ENCODE data around the gene AP4E1.

The AP4E1 gene

DNA sequence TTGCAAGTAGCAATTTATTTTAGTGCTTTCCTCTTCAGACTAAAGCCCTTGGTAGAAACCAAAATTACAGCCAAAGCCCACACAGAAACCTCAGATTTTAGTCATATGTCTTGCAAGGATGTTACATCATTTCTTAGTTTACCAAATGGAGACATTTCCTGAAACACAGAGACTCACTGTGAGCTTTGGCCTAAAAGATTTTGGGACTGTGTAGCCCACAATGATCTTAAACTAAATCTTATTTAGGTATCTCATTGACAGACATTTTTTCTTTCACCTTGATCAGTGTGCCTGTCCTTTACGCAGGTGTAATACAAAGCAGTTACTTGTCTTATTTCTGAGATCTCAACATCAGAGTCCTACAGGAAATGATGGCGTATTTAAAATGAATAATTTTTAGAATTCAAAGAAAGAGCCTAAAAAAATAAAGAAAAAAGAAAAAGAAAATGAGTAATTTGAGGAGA lies 27.8 kb upstream of the AP4E1 start:
- H3K4me3 ChIP-seq (replicated peaks; ENCODE audit: low read depth, low read length), result no peak overlapping the region
- no peak for TF ChIP-seq CTCF (IDR thresholded peaks at IDR 0.05; ENCODE audit: low read length, missing control alignments)
- peak; percentile 72 for DNase-seq (ENCODE audit: low read depth)

GRCh38 chr15:50881121-50882048 lies 27.1 kb upstream of the AP4E1 start:
- no peak overlapping the region for H3K4me3 ChIP-seq (replicated peaks; ENCODE audit: low read depth, low read length)
- TF ChIP-seq CTCF (IDR thresholded peaks at IDR 0.05; ENCODE audit: low read length, missing control alignments), result no peak
- no peak for DNase-seq (ENCODE audit: low read depth)

DNA sequence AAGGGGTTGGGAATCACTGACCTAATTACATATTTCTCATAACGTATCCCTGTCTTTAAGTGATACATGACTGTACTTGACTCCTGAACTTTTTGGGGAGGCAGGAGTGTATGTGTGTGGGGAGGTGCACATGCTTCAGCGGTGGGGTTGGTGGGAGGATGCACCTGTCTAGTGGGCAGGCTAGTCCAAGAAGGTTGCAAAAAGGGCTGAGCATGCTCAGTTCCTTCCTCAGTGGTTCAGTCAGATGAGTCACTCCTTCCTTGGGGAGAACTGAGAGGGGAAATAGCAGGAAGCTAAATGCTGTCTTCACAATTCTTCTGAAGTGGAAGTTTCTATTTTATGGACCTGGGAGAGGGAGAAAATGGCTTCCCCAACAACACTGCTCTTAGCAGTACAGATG lies 24.6 kb upstream of the AP4E1 start:
- no peak overlapping the region for H3K4me3 ChIP-seq (replicated peaks; ENCODE audit: low read depth, low read length)
- DNase-seq (ENCODE audit: low read depth), result peak; percentile 65
- TF ChIP-seq CTCF (IDR thresholded peaks at IDR 0.05; ENCODE audit: low read length, missing control alignments), result no peak

DNA sequence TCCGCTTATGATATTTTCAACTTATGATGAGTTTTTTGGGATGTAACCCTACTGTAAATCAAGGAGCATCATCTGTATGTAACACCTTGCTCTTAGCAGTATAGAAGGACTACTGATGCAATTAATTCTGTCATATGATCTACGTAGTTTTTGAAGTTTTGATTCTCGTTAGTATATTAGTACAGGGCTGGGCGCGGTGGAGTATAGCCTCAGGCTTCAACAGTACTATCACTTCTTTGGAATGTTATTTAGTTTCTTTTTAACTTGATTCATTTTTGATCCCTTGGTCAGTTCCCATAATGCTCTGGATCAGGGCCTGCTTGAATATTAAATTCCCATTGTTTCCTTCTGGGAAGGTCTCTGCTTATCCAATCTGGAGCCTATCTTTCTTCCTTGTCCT lies 23.9 kb upstream of the AP4E1 start:
- TF ChIP-seq CTCF (IDR thresholded peaks at IDR 0.05; ENCODE audit: low read length, missing control alignments), result no peak
- DNase-seq (ENCODE audit: low read depth), result no peak
- H3K4me3 ChIP-seq (replicated peaks; ENCODE audit: low read depth, low read length), result no peak overlapping the region

GRCh38 chr15:50886139-50886467 lies 22.4 kb upstream of the AP4E1 start:
- TF ChIP-seq CTCF (IDR thresholded peaks at IDR 0.05; ENCODE audit: low read length, missing control alignments), result no peak
- H3K4me3 ChIP-seq (replicated peaks; ENCODE audit: low read depth, low read length), result no peak overlapping the region
- DNase-seq (ENCODE audit: low read depth), result no peak

GRCh38 chr15:50886611-50887345 lies 21.7 kb upstream of the AP4E1 start:
- no peak overlapping the region for H3K4me3 ChIP-seq (replicated peaks; ENCODE audit: low read depth, low read length)
- TF ChIP-seq CTCF (IDR thresholded peaks at IDR 0.05; ENCODE audit: low read length, missing control alignments), result no peak
- no peak for DNase-seq (ENCODE audit: low read depth)

Data from fibroblast of pulmonary artery (primary cell).